ENCODE data around the gene TRIM17. TPM values are rescaled to one million over a fixed set of nuclear protein-coding genes. Genes with fewer than 3 reads are reported as not detected.
A peak's percentile ranks its signal among the peaks of the same experiment; 100 is the strongest.

The TRIM17 gene
- total and polyA plus RNA-seq, 2 of the 8 experiments (the other 6 are each of a cell fraction or from before 2014, with no cell fraction given): 1.1 to 2.2 TPM

GRCh38 chr1:228456252-228457016 lies 39.8 kb upstream of the TRIM17 start:
- no peak overlapping the region for H3K18ac ChIP-seq (ENCODE audit: extremely low read depth, low read length)
- H3K79me2 ChIP-seq (ENCODE audit: control insufficient read depth in 1 of 2, insufficient read depth in 2 of 2, low read length in 2 of 2): peaks cover 0 to 19% of the 10 kb centered on the region in 2 experiments; a peak in 2 of 4 replicates
- no peak for FAIRE-seq
- H2AK5ac ChIP-seq (ENCODE audit: low read depth, low read length): no peak overlapping the region
- H3K14ac ChIP-seq (ENCODE audit: insufficient read length): no peak overlapping the region
- no peak overlapping the region for H2AFZ ChIP-seq (ENCODE audit: low read length)
- H2BK120ac ChIP-seq (replicated peaks; ENCODE audit: low read depth, low read length): no peak overlapping the region
- H3K27ac ChIP-seq (ENCODE audit: low read depth, low read length): no peak overlapping the region
- H3K4me1 ChIP-seq (replicated peaks in 1 of 4; ENCODE audit: control insufficient read depth in 3 of 4, insufficient read depth in 4 of 4, low read length in 3 of 4): peaks cover 0 to 2% (median 0%) of the 10 kb centered on the region in 4 experiments; a peak in 2 of 7 replicates
- H3K36me3 ChIP-seq (ENCODE audit: control insufficient read depth in 2 of 4, insufficient read depth in 4 of 4, low read length in 3 of 4): peaks cover 0 to 2% (median 0%) of the 10 kb centered on the region in 4 experiments; a peak in 1 of 8 replicates
- H2BK12ac ChIP-seq (ENCODE audit: low read depth, low read length): no peak overlapping the region
- peak overlapping the region in 2 of 4 experiments; percentile 44 to 68; a peak in 3 of 7 replicates for H3K9ac ChIP-seq (replicated peaks in 1 of 4; ENCODE audit: extremely low read depth in 1 of 4, low read depth in 3 of 4, low read length in 3 of 4)
- peak overlapping the region; percentile 63 to 93 (median 87) for H3K4me3 ChIP-seq (ENCODE audit: extremely low read depth in 1 of 4, insufficient read depth in 2 of 4, low read depth in 3 of 4, low read length in 4 of 4)
- H4K8ac ChIP-seq (ENCODE audit: extremely low read depth, insufficient read depth, low read length): no peak overlapping the region
- 0 out of 2 replicates have a peak, but pooled peaks cover 2% of the 10 kb centered on the region for H3K79me1 ChIP-seq (ENCODE audit: low read depth, low read length)
- WGBS, 2 experiments (ENCODE audit: extremely low coverage in 1 of 2, insufficient coverage in 1 of 2, insufficient read length in 1 of 2, insufficient replicate concordance in 2 of 2, low coverage in 1 of 2, low lambda C conversion rate in 2 of 2, missing lambda C conversion rate in 1 of 2): 22% methylated on average over 6 of the region's 6 CpGs; no CpG with 5 or more reads in 1 of the 2 experiments
- no peak overlapping the region for H3K4ac ChIP-seq (replicated peaks; ENCODE audit: insufficient read length, low read depth, low read length)
- H2BK5ac ChIP-seq (ENCODE audit: low read depth, low read length): no peak overlapping the region
- DNase-seq (ENCODE audit: low read depth in 1 of 2, low spot score in 2 of 2): no peak
- H4K20me1 ChIP-seq (replicated peaks in 1 of 2; ENCODE audit: control insufficient read depth in 1 of 2, insufficient read depth in 2 of 2, low read length in 2 of 2): peaks cover 0 to 15% of the 10 kb centered on the region in 2 experiments
- no peak overlapping the region for H4K91ac ChIP-seq (replicated peaks; ENCODE audit: insufficient read length, low read length)
- H3K23me2 ChIP-seq (ENCODE audit: low read depth, low read length): peaks cover 7% of the 10 kb centered on the region
- H4K5ac ChIP-seq (ENCODE audit: insufficient read length, low read depth, low read length): no peak overlapping the region
- H3K9me3 ChIP-seq (ENCODE audit: insufficient read depth in 2 of 2, low read depth in 1 of 2, low read length in 1 of 2): no peaks in the 10 kb centered on the region
- no peak overlapping the region for H3K56ac ChIP-seq (replicated peaks; ENCODE audit: insufficient read length, low read depth, low read length)
- no peaks in the 10 kb centered on the region for H3K27me3 ChIP-seq (replicated peaks in 1 of 4; ENCODE audit: control insufficient read depth in 3 of 4, extremely low read depth in 1 of 4, insufficient read depth in 3 of 4, low read length in 3 of 4)
- peak overlapping the region; percentile 94 to 96 for H3K4me2 ChIP-seq (ENCODE audit: insufficient read depth in 1 of 2, low read depth in 2 of 2, low read length in 2 of 2)
- no peak overlapping the region for H2BK20ac ChIP-seq (ENCODE audit: low read length)
- H2BK15ac ChIP-seq (ENCODE audit: low read length): no peak overlapping the region
- H3K23ac ChIP-seq (ENCODE audit: insufficient read length): no peak overlapping the region
- ChIA-PET POLR2A (ENCODE audit: partially characterized antibody) (interaction anchor here (1.2 to 14.5 kb wide), 15 partner anchors 9 to 291 kb away, joined by 3 to 232 read pairs (median 15); partner anchors contain the start of genes RNF187 and TRIM11), CTCF (ENCODE audit: partially characterized antibody) (interaction anchor here (0.6 to 8.9 kb wide), 12 partner anchors 8 to 86 kb away, joined by 3 to 117 read pairs (median 6); no protein-coding TSS in a partner anchor)
- TF ChIP-seq SRF (IDR thresholded peaks at IDR 0.05; ENCODE audit: low read depth, low read length): no peak
- no peak for TF ChIP-seq CTBP2 (IDR thresholded peaks at IDR 0.05; ENCODE audit: borderline replicate concordance, insufficient read depth, insufficient read length, low read length)
- no peak for TF ChIP-seq ASH2L (IDR thresholded peaks at IDR 0.05; ENCODE audit: low read length)
- TF ChIP-seq JUND (IDR thresholded peaks at IDR 0.05; ENCODE audit: low read length): no peak
- no peak for TF ChIP-seq RBBP5 (IDR thresholded peaks at IDR 0.05; ENCODE audit: borderline replicate concordance, low read depth, low read length)
- no peak for TF ChIP-seq CHD1 (IDR thresholded peaks at IDR 0.05; ENCODE audit: low read depth, low read length)
- TF ChIP-seq SIX5 (IDR thresholded peaks at IDR 0.05; ENCODE audit: low read depth, low read length): no peak
- TF ChIP-seq POLR2AphosphoS5 (IDR thresholded peaks at IDR 0.05; ENCODE audit: low read depth, low read length): no peak
- no peak for TF ChIP-seq CTCF (IDR thresholded peaks at IDR 0.05; ENCODE audit: control extremely low read depth in 1 of 3, insufficient read depth in 1 of 3, low read depth in 1 of 3, low read length in 3 of 3)
